OCI-LY3 (cell line): ENCODE results near the gene PTPRN2.

ENCODE experiments used
- H2AFZ ChIP-seq: fragments of 200-600, 300-600 bp; shearing (Covaris generic); 2 replicates; pipeline ENCODE4 v1.6.0; 2014; ENCODE audit warnings: antibody characterized with exemption, low read depth, low read length
- H3K27ac ChIP-seq: fragments of 200-600, 300-600 bp; sonication (generic); 2 replicates; pipeline ENCODE4 v1.5.1; 2014; ENCODE audit warnings: mild to moderate bottlenecking, low read length, moderate library complexity, mixed read lengths
- H3K27me3 ChIP-seq: fragments of 200-600, 300-600 bp; sonication (generic); 2 replicates; pipeline ENCODE4 v1.6.1; 2014; ENCODE audit warnings: low read depth, low read length, mixed read lengths
- H3K36me3 ChIP-seq: fragments of 200-600, 300-600 bp; sonication (generic); replicated peaks from 2 replicates; pipeline ENCODE3; 2014; ENCODE audit warnings: low read depth, low read length, mixed read lengths
- H3K4me1 ChIP-seq: fragments of 300-600, 200-600 bp; sonication (generic); 2 replicates; pipeline ENCODE4 v1.6.1; 2014; ENCODE audit warnings: low read length, mixed read lengths
- H3K4me2 ChIP-seq: fragments of 200-600, 300-600 bp; sonication (generic); 2 replicates; pipeline ENCODE4 v1.6.1; 2014; ENCODE audit warnings: low read length, mixed read lengths
- H3K4me3 ChIP-seq: fragments of 300-600, 200-600 bp; sonication (generic); 2 replicates; pipeline ENCODE4 v1.5.1; 2014; ENCODE audit warnings: antibody characterized with exemption, mild to moderate bottlenecking, low read length, moderate library complexity
- H3K79me2 ChIP-seq: fragments of 300-600, 200-600 bp; shearing (Covaris generic); 2 replicates; pipeline ENCODE4 v1.6.1; 2014; ENCODE audit warnings: mild to moderate bottlenecking, low read length, mixed read lengths
- H3K9ac ChIP-seq: fragments of 300-600, 200-600 bp; shearing (Covaris generic); 2 replicates; pipeline ENCODE4 v1.6.0; 2014; ENCODE audit warnings: mild to moderate bottlenecking, low read length, moderate library complexity
- H3K9me3 ChIP-seq: fragments of 200-600, 300-600 bp; shearing (Covaris generic); 2 replicates; pipeline ENCODE4 v1.6.1; 2014; ENCODE audit warnings: low read length, mixed read lengths; ENCODE audit not compliant: insufficient read depth
- H4K20me1 ChIP-seq: fragments of 200-600, 300-600 bp; sonication (generic); 2 replicates; pipeline ENCODE4 v1.6.1; 2016; ENCODE audit warnings: low read length, mixed read lengths; ENCODE audit not compliant: insufficient read depth
- EZH2phosphoT487 ChIP-seq: fragments of 200-600 bp; shearing (Covaris generic); IDR thresholded peaks from 2 replicates; pipeline ENCODE4 v1.6.1; 2018; ENCODE audit warnings: antibody characterized with exemption, mixed run types, low read depth
- TF ChIP-seq, protein P1 (sequence below): fragments of 200-600, 300-600 bp; sonication (generic); IDR thresholded peaks from 2 replicates; pipeline ENCODE4 v1.5.1; 2014; ENCODE audit warnings: antibody characterized with exemption, low read length, low read depth

PTPRN2 gene

DNA sequence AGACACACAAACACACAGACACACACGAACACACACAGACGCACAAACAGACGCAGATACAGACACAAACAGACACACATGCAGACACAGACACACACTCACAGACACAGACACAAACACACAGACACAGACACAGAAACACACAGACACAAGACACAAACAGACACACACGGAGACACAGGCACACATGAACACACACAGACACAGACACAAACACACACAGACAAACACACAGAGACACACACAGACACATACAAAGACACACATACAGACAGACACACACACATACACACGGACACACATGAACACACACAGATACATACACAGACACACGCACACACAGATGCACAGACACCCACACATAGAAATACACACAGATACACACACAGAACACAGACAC, 815.9 kb downstream of the PTPRN2 start:
- Histone ChIP-seq H3K79me2 (no peaks in the 10 kb centered on the region), H3K36me3 (no peaks in the 10 kb centered on the region), H3K4me1 (no peaks in the 10 kb centered on the region), H3K27ac (no peak overlapping the region), H3K4me3 (no peak overlapping the region), H3K9me3 (0 out of 2 replicates have a peak, but pooled peaks cover 2% of the 10 kb centered on the region), H3K4me2 (no peak overlapping the region), H3K9ac (no peak overlapping the region), H4K20me1 (no peaks in the 10 kb centered on the region), H3K27me3 (no peaks in the 10 kb centered on the region), H2AFZ (no peak overlapping the region)
- TF ChIP-seq EZH2phosphoT487: no peak
- TF ChIP-seq, protein P1, sequence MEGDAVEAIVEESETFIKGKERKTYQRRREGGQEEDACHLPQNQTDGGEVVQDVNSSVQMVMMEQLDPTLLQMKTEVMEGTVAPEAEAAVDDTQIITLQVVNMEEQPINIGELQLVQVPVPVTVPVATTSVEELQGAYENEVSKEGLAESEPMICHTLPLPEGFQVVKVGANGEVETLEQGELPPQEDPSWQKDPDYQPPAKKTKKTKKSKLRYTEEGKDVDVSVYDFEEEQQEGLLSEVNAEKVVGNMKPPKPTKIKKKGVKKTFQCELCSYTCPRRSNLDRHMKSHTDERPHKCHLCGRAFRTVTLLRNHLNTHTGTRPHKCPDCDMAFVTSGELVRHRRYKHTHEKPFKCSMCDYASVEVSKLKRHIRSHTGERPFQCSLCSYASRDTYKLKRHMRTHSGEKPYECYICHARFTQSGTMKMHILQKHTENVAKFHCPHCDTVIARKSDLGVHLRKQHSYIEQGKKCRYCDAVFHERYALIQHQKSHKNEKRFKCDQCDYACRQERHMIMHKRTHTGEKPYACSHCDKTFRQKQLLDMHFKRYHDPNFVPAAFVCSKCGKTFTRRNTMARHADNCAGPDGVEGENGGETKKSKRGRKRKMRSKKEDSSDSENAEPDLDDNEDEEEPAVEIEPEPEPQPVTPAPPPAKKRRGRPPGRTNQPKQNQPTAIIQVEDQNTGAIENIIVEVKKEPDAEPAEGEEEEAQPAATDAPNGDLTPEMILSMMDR: no peak

GRCh38 chr7:157770716-157771320, 816.8 kb downstream of the PTPRN2 start:
- Histone ChIP-seq H2AFZ (no peak overlapping the region), H3K9ac (no peak overlapping the region), H3K4me2 (no peak overlapping the region), H3K27me3 (no peaks in the 10 kb centered on the region), H4K20me1 (no peaks in the 10 kb centered on the region), H3K36me3 (no peaks in the 10 kb centered on the region), H3K4me3 (no peak overlapping the region), H3K9me3 (0 out of 2 replicates have a peak, but pooled peaks cover 2% of the 10 kb centered on the region), H3K4me1 (no peaks in the 10 kb centered on the region), H3K79me2 (no peaks in the 10 kb centered on the region), H3K27ac (no peak overlapping the region)
- TF ChIP-seq, protein P1: no peak
- no peak for TF ChIP-seq EZH2phosphoT487

DNA sequence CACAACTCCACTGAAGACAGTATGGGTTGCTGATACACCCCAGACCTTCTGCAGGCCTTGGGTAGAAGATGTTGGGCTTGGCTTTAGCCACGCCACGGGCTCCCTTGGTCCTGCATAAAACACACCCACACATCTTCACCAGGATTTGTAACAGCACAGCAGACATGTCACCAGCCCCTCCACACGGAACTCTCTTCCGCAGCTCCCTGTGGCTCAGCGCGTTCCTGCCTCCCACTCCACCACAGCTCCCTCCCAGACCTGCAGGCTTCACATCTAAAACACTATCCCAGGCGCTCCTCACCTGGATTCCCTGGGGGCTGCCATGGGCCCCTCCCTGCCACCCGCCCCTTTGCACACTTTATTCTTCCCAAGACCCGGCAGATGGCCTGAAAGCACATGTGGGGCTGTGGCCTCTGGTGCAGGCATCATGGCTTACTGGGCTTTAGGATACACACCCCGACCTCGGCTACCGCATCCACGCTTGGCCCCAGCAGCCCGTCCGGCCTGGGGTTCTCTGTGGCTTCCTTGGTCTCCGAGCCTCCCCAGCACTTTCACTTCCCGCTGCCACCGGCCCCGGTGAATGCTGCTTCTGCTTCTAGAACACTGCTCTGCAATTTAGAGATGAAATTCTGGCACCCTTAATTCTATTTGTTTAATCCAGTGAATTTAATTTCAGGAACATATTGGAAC, 818.0 kb downstream of the PTPRN2 start:
- Histone ChIP-seq H3K79me2 (no peaks in the 10 kb centered on the region), H3K9ac (no peak overlapping the region), H3K4me2 (no peak overlapping the region), H2AFZ (no peak overlapping the region), H3K4me1 (no peaks in the 10 kb centered on the region), H3K27ac (no peak overlapping the region), H3K4me3 (no peak overlapping the region), H3K27me3 (no peaks in the 10 kb centered on the region), H3K36me3 (no peaks in the 10 kb centered on the region), H4K20me1 (no peaks in the 10 kb centered on the region), H3K9me3 (0 out of 2 replicates have a peak, but pooled peaks cover 2% of the 10 kb centered on the region)
- TF ChIP-seq, protein P1: no peak
- no peak for TF ChIP-seq EZH2phosphoT487

DNA sequence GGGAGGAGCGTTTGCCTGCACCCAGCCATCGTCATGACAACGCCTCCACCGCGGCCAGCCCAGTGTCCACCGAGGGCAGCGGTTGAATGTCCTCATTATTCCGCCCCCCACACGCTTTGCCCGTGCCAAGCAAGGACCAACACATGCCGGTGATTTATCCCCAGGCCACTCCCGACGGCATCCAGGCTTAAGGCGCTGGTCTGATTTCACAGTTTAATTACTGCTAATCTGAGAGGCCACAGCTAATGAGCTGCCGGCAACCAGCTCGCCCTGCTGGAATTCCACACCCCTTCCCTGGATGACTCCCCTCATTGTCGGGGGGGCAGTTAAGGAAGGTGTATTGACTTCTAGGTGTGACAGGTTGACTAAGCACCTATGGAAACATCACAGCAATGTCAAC, 818.5 kb downstream of the PTPRN2 start:
- Histone ChIP-seq H3K4me3 (no peak overlapping the region), H3K9ac (no peak overlapping the region), H3K4me1 (no peaks in the 10 kb centered on the region), H3K4me2 (no peak overlapping the region), H4K20me1 (no peaks in the 10 kb centered on the region), H3K27me3 (no peaks in the 10 kb centered on the region), H3K9me3 (0 out of 2 replicates have a peak, but pooled peaks cover 2% of the 10 kb centered on the region), H3K27ac (no peak overlapping the region), H3K36me3 (no peaks in the 10 kb centered on the region), H3K79me2 (no peaks in the 10 kb centered on the region), H2AFZ (no peak overlapping the region)
- TF ChIP-seq, protein P1: no peak
- TF ChIP-seq EZH2phosphoT487: no peak
